A549 (cell line): ENCODE measurements around the gene CEP164. TPM values are rescaled to one million over a fixed set of nuclear protein-coding genes. Genes with fewer than 3 reads are reported as not detected.

ENCODE experiments used
- ATAC-seq, 2 experiments: fragments of 200-7000 bp in 1 of 2; fragments of >200 bp in 1 of 2; cut with Nextera tagmentation in 1 of 2; cut with Tn5 transposase in 1 of 2; 3 replicates each; pipeline versions ENCODE4 v1.8.0 to v1.9.1; 2018 to 2020; ENCODE audit warnings: mild to moderate bottlenecking in 1 of 2, moderate library complexity in 1 of 2
- CTCF ChIA-PET: fragments of 300-600 bp; sonication (Branson Sonifier 250); formaldehyde crosslinking; extraction: SDS; loops from one replicate; lab custom pipeline; 2021; ENCODE audit warnings: antibody characterized with exemption, inconsistent platforms; lab: Yijun Ruan, JAX
- POLR2A ChIA-PET: fragments of 350-600 bp; formaldehyde crosslinking; extraction: SDS; loops from one replicate; lab custom pipeline; 2021; ENCODE audit warnings: antibody characterized with exemption, inconsistent platforms; lab: Yijun Ruan, JAX
- DNase-seq, 2 experiments: peaks; one replicate each; pipeline versions ENCODE4 v3.0.0 to v3.0.0-alpha.2; 2011 to 2016; ENCODE audit warnings: low read depth in 1 of 2, low spot score in 1 of 2
- FAIRE-seq: peaks from 2 replicates; lab custom pipeline; 2011; peaks lifted over from hg19 to GRCh38; lab: Jason Lieb, UNC
- H3K27ac ChIP-seq, 2 experiments: fragments of >200 bp; sonication (Bioruptor Twin); formaldehyde crosslinking; 3 replicates each; pipeline ENCODE4 v1.5.1; 2016 to 2017
- H3K4me1 ChIP-seq: fragments of >200 bp; sonication (Bioruptor Twin); formaldehyde crosslinking; 3 replicates; pipeline ENCODE4 v1.6.1; 2016
- H3K4me2 ChIP-seq: fragments of >200 bp; sonication (Bioruptor Twin); formaldehyde crosslinking; 3 replicates; pipeline ENCODE4 v1.6.1; 2016
- H3K4me3 ChIP-seq: fragments of >200 bp; sonication (Bioruptor Twin); formaldehyde crosslinking; 3 replicates; pipeline ENCODE4 v1.5.1; 2016
- H3K9me3 ChIP-seq: fragments of >200 bp; sonication (Bioruptor Twin); formaldehyde crosslinking; 3 replicates; pipeline ENCODE4 v1.6.1; 2016
- CHD2 ChIP-seq: fragments of 150-350 bp; IDR thresholded peaks from 2 replicates; pipeline ENCODE4 v1.6.1; 2014; ENCODE audit warnings: low read length; ENCODE audit not compliant: partially characterized antibody
- CHD4 ChIP-seq: fragments of 200-600 bp; sonication (generic); IDR thresholded peaks from 2 replicates; pipeline ENCODE4 v1.6.1; 2016; ENCODE audit warnings: antibody characterized with exemption, mild to moderate bottlenecking, borderline replicate concordance
- FOSL2 ChIP-seq, 2 experiments: fragments of 450-650 bp in 1 of 2; fragments of >200 bp in 1 of 2; sonication (Bioruptor Twin) in 1 of 2; formaldehyde crosslinking; IDR thresholded peaks; 2 replicates each; pipeline versions ENCODE4 v1.5.0 to v1.6.1; 2016 to 2020; ENCODE audit warnings: mild to moderate bottlenecking in 1 of 2, moderate library complexity in 1 of 2
- HDAC2 ChIP-seq: fragments of 200-600 bp; sonication (generic); IDR thresholded peaks from 2 replicates; pipeline ENCODE4 v1.6.1; 2016
- HOXB13 ChIP-seq: fragments of 250-450 bp; sonication (Bioruptor Pico); IDR thresholded peaks from 2 replicates; pipeline ENCODE4 v1.5.0; 2020; ENCODE audit warnings: low read depth, mild to moderate bottlenecking, moderate library complexity
- NPAS2 ChIP-seq: fragments of 250-450 bp; sonication (Bioruptor Pico); IDR thresholded peaks from 2 replicates; pipeline ENCODE4 v1.8.0; 2022; ENCODE audit warnings: mild to moderate bottlenecking, moderate library complexity, borderline replicate concordance
- RAD21 ChIP-seq, 2 experiments: fragments of >200 bp in 1 of 2; sonication (Bioruptor Twin) in 1 of 2; formaldehyde crosslinking in 1 of 2; IDR thresholded peaks in 1 of 2; conservative IDR thresholded peaks in 1 of 2; 2 replicates in 1 of 2; 3 replicates in 1 of 2; pipeline ENCODE4 v1.6.1; 2012 to 2018; ENCODE audit warnings: inconsistent platforms in 1 of 2
- SMC3 ChIP-seq: fragments of >200 bp; sonication (Bioruptor Twin); formaldehyde crosslinking; IDR thresholded peaks from 3 replicates; pipeline ENCODE4 v1.6.1; 2018; ENCODE audit warnings: inconsistent platforms
- ZNF302 ChIP-seq: fragments of 250-450 bp; sonication (Bioruptor Pico); IDR thresholded peaks from 2 replicates; pipeline ENCODE4 v1.9.0; 2021; ENCODE audit warnings: inconsistent platforms, mild to moderate bottlenecking, moderate library complexity
- WGBS: methylation state at CpG from one replicate; pipeline ENCODE4 v1.1.6; 2017; ENCODE audit errors: missing lambda C conversion rate; 5-methylcytosine and 5-hydroxymethylcytosine counted together
- polyA plus RNA-seq, 4 experiments: library from polyadenylated mRNA; depleted of rRNA in 3 of 4; stranded (reverse); fragments of >200 nt; fragmentation: RNase III in 1 of 4; extraction: RNeasy Plus Mini Kit Qiagen cat#74134 plus additional on column Dnase treatment in 1 of 4; gene quantifications; 2 replicates in 3 of 4; 3 replicates in 1 of 4; pipeline ENCODE4 v1.2.3, GENCODE V29; 2011 to 2017
- TF ChIP-seq, protein P1 (sequence below): fragments of 200-600 bp; sonication (generic); IDR thresholded peaks from 2 replicates; pipeline ENCODE4 v1.6.1; 2016; ENCODE audit warnings: antibody characterized with exemption, mild to moderate bottlenecking, moderate library complexity
- TF ChIP-seq, protein P2 (sequence below): fragments of 450-650 bp; IDR thresholded peaks from 2 replicates; pipeline ENCODE4 v1.6.1; 2014; ENCODE audit warnings: antibody characterized with exemption
- TF ChIP-seq, protein P3 (sequence below): IDR thresholded peaks from 2 replicates; pipeline ENCODE4 v1.6.1; 2012
- TF ChIP-seq, protein P4 (sequence below): fragments of 150-350 bp; IDR thresholded peaks from 2 replicates; pipeline ENCODE4 v1.6.1; 2014; ENCODE audit warnings: low read depth, mild to moderate bottlenecking, low read length

CEP164 gene
- polyA plus RNA-seq, 2 of the 4 experiments (the other 2 are of a cell fraction) = 17.4 to 19.6 TPM

GRCh38 chr11:117380676-117381075, 53.0 kb downstream of the CEP164 start (continued):
- no peak for TF ChIP-seq CHD4
- TF ChIP-seq, all 56 proteins: peak for 0

- FAIRE-seq (no peak), DNase-seq (no peak), ATAC-seq (no peak)
- TF ChIP-seq, protein P1, sequence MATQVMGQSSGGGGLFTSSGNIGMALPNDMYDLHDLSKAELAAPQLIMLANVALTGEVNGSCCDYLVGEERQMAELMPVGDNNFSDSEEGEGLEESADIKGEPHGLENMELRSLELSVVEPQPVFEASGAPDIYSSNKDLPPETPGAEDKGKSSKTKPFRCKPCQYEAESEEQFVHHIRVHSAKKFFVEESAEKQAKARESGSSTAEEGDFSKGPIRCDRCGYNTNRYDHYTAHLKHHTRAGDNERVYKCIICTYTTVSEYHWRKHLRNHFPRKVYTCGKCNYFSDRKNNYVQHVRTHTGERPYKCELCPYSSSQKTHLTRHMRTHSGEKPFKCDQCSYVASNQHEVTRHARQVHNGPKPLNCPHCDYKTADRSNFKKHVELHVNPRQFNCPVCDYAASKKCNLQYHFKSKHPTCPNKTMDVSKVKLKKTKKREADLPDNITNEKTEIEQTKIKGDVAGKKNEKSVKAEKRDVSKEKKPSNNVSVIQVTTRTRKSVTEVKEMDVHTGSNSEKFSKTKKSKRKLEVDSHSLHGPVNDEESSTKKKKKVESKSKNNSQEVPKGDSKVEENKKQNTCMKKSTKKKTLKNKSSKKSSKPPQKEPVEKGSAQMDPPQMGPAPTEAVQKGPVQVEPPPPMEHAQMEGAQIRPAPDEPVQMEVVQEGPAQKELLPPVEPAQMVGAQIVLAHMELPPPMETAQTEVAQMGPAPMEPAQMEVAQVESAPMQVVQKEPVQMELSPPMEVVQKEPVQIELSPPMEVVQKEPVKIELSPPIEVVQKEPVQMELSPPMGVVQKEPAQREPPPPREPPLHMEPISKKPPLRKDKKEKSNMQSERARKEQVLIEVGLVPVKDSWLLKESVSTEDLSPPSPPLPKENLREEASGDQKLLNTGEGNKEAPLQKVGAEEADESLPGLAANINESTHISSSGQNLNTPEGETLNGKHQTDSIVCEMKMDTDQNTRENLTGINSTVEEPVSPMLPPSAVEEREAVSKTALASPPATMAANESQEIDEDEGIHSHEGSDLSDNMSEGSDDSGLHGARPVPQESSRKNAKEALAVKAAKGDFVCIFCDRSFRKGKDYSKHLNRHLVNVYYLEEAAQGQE = no peak
- TF ChIP-seq HOXB13 (CRISPR knock-in tag) = no peak
- POLR2A ChIA-PET = no interaction called here
- H3K4me2 ChIP-seq = no peak overlapping the region
- no peak overlapping the region for H3K4me3 ChIP-seq
- H3K9me3 ChIP-seq = no peaks in the 10 kb centered on the region
- CTCF ChIA-PET = interaction anchor here (0.9 to 1.5 kb wide), 2 partner anchors 8 to 44 kb away, joined by 3 read pairs; no protein-coding TSS in a partner anchor
- no peaks in the 10 kb centered on the region for H3K4me1 ChIP-seq
- 88% methylated on average over 3 of the region's 9 CpGs for WGBS
- H3K27ac ChIP-seq = no peak overlapping the region
Observed at GRCh38 chr11:117381481-117382387, 54.1 kb downstream of the CEP164 start.

DNA sequence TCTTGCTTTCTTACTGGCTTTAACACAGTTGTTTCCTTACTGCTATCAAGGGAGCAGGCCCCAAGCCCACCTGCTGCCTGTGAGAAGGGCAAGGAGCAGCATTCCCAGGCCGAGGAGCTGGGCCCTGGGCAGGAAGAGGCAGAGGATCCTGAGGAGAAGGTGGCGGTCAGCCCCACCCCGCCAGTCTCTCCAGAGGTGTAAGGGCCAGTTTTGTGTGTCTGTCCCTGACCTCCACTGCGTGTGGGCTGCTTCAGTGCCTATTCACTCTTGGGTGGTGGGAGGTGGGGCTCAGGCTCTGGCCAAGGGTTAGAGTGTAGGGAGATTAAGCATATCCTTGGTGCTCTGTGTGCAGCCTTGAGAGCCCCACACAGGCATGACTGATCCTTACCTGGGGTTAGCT, 55.1 kb downstream of the CEP164 start:
- no peak for FAIRE-seq
- Histone ChIP-seq H3K4me1 (no peaks in the 10 kb centered on the region), H3K9me3 (no peaks in the 10 kb centered on the region)
- 76% methylated on average over 4 of the region's 4 CpGs for WGBS
- POLR2A ChIA-PET = no interaction called here
- TF ChIP-seq HDAC2 = no peak
- TF ChIP-seq SMC3 = no peak
- TF ChIP-seq, protein P2, sequence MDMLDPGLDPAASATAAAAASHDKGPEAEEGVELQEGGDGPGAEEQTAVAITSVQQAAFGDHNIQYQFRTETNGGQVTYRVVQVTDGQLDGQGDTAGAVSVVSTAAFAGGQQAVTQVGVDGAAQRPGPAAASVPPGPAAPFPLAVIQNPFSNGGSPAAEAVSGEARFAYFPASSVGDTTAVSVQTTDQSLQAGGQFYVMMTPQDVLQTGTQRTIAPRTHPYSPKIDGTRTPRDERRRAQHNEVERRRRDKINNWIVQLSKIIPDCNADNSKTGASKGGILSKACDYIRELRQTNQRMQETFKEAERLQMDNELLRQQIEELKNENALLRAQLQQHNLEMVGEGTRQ = no peak
- no peak for TF ChIP-seq ZNF302 (CRISPR knock-in tag)
- TF ChIP-seq, protein P3, sequence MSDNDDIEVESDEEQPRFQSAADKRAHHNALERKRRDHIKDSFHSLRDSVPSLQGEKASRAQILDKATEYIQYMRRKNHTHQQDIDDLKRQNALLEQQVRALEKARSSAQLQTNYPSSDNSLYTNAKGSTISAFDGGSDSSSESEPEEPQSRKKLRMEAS = no peak
- no peak for TF ChIP-seq NPAS2 (CRISPR knock-in tag)
- TF ChIP-seq CHD4 = no peak
- TF ChIP-seq, protein P4, sequence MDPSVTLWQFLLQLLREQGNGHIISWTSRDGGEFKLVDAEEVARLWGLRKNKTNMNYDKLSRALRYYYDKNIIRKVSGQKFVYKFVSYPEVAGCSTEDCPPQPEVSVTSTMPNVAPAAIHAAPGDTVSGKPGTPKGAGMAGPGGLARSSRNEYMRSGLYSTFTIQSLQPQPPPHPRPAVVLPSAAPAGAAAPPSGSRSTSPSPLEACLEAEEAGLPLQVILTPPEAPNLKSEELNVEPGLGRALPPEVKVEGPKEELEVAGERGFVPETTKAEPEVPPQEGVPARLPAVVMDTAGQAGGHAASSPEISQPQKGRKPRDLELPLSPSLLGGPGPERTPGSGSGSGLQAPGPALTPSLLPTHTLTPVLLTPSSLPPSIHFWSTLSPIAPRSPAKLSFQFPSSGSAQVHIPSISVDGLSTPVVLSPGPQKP = no peak
- no peak for TF ChIP-seq CHD2
- TF ChIP-seq HOXB13 (CRISPR knock-in tag) = no peak
- no peak for TF ChIP-seq FOSL2 (IDR thresholded peaks at IDR 0.05)
- TF ChIP-seq FOSL2 (CRISPR knock-in tag; IDR thresholded peaks at IDR 0.05) = no peak
- no peak for TF ChIP-seq RAD21 (conservative IDR thresholded peaks at IDR 0.05 in 1 of 2, IDR thresholded peaks at IDR 0.05 in 1 of 2)
- TF ChIP-seq, all 56 proteins: peak for 0
- H3K4me3 ChIP-seq = no peak overlapping the region
- DNase-seq = no peak
- H3K27ac ChIP-seq = no peak overlapping the region
- ATAC-seq = no peak
- CTCF ChIA-PET = interaction anchor here (1.3 to 1.6 kb wide), 2 partner anchors 13 to 461 kb away, joined by 3 to 4 read pairs; no protein-coding TSS in a partner anchor
- H3K4me2 ChIP-seq = no peak overlapping the region
